Loucy (cell line): ENCODE data around the gene RPUSD1.

Experiments
- CTCF ChIP-seq: fragments of 200-600 bp; sonication (generic); conservative IDR thresholded peaks from 2 replicates; pipeline ENCODE4 v1.5.1; 2014; ENCODE audit warnings: mild to moderate bottlenecking, antibody characterized with exemption, low read length
- EZH2phosphoT487 ChIP-seq: fragments of 200-600 bp; IDR thresholded peaks from 2 replicates; pipeline ENCODE4 v1.6.1; 2018; ENCODE audit warnings: antibody characterized with exemption, mild to moderate bottlenecking, moderate library complexity, borderline replicate concordance

- TF ChIP-seq CTCF (no peak), EZH2phosphoT487 (no peak)
These were observed 6.7 kb downstream of the RPUSD1 start for GRCh38 chr16:781346-782010.
